ENCODE results near the gene TAL2.

Gene TAL2

DNA sequence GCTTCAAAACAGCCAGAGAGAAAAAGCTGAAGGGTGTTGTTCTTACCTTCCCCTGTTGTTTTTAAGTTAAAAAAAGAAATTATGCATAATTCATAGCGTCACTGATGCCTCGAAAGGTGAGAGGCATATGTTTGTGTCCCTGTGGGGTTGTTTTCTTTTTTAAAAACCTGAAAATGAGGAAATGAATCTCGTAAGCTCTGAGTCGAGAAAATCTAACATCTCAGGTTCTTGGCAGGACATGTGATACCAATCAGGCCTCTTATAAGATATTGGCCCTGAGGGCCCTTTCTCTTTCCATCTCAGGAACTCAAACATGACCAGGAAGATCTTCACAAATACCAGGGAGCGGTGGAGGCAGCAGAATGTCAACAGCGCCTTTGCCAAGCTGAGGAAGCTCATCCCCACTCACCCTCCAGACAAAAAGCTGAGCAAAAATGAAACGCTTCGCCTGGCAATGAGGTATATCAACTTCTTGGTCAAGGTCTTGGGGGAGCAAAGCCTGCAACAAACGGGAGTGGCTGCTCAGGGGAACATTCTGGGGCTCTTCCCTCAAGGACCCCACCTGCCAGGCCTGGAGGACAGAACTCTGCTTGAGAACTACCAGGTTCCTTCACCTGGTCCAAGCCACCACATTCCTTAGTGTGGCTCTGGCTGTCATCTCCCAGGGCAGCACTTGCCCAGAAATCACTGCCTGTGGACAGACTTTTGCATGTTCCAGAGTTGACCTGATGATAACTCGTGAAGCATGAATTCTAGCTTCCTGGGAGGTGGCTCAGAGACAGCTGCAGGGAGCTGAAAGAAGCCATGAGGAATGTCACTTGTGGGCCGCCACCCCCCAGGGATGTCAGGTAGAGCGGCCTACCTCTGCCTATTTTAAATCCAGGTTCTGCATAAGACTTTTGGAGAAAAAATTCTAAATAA, at the start of gene TAL2:
TSS of gene TAL2 (plus strand) at position 274 of the 921 bp plus-strand sequence. CDS start at position 314, 40 bp downstream.
- DNase-seq, result no peak

DNA sequence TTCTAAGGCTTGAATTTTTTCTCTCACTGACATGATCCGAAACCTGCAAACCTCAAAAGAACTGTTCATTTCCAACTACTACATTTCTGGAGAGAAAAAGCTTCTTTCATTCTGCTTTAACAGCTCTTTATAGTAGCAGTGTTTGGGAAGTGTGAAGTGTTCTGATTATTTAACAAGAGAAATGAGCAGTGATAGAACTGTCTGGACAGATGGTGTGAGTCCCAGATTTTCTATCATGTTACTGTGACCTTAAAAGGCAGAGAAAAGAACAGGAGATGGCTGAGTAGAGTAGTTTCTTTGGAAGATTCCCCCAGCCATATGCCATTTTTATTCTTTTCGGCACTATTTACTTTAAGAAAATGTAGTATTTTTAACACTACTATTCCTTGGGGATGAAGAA, 41.3 kb upstream of the TAL2 start:
- DNase-seq, result no peak

DNA sequence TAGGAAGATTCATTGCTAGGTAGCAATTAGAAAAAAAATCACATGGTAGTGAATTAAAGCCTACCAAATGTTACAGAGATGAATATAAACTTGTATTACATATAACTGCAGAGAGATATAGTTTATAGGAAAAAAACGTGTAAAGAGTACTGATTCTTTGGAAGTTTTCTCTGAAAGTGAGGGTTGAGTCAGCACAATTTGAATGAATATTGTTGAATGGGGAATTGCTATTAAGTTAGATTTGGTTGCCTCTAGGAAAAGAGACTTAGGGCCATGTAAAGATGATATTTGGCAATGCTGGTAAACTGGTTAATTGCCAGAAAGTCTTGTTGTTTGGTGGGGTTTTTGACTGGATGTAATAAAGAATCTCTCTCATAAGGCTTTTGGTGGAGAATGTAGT, 37.2 kb upstream of the TAL2 start:
- DNase-seq, result no peak

DNA sequence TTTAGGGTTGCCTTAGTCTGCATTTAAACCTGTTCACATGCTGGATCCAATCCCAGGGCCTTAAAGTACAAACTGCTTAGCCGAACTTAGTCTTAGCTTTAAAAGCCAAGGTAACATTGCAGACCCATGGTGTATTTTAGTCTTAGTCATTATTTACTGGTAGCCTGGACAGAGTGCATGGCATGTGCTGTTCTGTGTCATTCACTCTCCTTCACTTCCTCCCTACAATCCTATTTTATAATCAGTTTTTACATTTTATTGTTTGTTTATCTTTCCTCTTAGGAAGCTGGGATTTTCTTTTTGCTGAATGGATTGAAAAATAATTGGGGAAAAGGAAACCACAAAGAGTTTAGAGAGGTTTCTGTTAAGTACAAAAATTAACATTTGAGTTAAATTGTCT, 29.4 kb upstream of the TAL2 start:
- DNase-seq, result no peak

DNA sequence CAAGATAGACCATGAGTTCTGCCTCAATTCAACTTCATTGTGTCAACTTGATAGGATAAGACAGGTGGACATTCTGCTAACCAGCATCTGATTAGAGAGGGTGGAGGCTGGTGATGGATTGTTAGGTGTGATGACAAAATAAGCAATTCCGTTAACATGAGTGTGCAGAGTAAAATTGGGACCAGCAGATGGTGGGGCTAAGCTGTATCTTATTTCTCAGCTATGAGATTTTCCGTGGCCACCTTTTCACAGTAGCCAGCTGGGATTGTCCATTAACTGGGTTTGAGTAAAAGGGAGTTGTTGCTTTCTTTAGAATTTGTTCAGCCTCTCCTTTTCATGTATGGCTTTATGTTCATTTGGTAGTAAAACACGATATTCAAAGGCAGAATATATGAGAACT, 28.8 kb upstream of the TAL2 start:
- DNase-seq, result no peak

DNA sequence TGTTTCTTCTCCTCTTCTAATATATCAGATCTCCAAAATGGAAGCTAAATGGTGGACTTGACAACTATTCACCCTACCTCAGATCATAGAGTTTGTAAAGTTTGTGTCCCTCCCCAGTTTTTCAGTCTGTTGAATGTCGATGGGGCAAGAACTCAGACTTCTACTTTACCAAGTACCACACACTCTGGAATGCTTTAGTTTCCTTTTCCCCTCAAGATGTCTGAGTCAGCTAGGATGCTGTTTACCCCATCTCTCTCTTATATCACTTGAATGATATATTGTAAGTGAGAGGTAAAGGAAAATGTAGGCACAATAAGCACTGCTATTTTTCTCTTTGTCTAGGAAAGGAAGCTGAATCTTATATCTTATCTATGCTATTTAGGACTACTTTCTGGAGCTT, 25.9 kb upstream of the TAL2 start:
- DNase-seq, result no peak

DNA sequence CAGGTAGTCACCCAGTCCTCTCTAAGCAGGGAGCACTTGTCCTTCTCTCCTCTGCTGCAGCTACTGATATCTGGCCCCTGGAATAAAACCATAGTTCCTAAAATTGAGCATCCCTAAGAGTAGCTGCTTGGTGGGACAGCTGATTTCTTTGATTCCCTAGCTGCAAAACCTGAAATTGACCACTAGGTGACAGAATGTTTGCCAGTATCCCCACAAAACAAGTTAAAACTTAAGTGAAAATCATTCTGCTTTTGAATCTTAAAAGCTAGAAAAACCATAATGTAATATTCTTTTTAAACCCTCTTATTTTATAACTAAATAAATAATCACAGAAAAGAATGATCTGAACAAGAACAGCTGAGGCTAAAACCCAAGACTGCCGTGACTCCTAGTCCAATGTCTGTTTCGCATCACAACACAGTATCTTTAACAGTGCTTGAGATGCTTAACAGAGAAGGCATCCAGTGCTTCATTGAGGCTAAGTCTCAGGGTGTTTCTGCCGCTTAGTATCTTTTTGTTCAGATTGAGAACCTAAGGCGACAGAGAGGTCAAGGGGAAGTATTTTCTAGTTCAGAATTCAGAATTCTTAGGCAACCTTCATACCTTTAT, 24.4 kb upstream of the TAL2 start:
- no peak for DNase-seq

DNA sequence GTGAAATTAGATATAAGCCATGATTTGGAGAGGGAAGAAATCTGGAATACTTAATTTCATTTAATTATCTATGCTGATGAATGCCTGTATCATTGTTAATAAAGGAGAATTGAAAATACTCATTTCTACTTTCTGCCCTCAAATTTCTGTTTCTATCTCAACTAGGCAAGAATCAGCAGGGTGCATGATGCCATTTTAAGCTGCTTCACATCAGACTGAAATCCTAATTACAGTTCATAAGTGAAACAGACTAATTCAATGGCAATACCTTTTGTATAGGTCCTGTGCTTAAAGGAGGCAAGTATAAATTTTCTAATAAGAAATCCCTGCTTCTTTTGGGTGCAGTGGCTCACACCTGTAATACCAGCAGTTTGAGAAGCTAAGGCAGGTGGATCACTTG, 22.3 kb upstream of the TAL2 start:
- no peak for DNase-seq

DNA sequence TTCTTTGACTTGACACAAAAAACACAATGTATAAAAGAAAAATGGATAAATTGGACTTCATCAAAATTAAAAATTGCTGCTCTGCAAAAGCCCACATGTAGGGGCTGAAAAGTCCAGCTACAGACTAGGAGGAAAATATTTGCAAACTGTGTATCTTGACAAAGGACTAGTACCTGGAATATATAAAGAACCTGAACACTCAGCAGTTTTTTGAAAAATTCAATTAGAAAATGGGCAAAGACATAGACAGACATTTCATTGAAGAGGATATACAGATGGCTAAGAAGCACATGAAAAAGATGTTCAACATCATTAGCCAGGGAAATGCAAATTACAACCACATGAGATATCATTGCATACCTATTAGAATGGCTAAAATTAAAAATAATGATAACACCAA, 18.5 kb upstream of the TAL2 start:
- no peak for DNase-seq

DNA sequence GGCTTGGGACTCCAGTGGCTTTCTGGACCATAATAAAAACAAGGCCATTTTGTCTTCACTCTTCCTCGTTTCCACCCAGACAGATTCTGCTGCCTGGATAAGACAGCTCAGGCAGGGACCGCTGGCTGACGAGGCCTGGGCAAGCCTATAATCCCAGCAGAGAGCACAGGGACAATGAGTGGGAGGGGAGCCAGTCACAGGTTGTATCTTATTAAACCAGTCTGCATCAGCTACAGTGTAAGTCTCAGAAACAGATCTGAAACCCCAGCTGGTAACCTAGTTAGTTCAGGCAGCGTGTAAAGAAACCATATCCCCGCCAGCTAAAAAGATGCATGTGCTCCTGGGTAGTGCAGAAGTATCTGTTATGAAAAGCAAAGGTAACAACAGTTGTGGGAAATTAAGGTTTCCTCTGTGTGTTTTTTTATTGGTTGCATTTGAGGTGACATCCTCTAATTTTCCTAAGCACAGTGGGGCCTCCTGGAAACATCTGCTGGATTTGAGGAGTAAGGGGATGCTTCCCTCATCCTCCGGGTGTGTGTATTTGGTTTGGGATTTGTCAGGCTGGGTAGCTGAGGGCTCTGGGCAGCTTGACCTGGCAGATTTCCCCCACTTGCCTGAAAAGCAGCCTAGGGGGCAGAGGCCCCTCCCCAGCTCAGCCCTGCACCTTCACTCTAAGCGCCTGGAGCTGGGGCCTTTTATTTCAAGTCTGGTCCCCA, 15.2 kb upstream of the TAL2 start:
- DNase-seq, result no peak

DNA sequence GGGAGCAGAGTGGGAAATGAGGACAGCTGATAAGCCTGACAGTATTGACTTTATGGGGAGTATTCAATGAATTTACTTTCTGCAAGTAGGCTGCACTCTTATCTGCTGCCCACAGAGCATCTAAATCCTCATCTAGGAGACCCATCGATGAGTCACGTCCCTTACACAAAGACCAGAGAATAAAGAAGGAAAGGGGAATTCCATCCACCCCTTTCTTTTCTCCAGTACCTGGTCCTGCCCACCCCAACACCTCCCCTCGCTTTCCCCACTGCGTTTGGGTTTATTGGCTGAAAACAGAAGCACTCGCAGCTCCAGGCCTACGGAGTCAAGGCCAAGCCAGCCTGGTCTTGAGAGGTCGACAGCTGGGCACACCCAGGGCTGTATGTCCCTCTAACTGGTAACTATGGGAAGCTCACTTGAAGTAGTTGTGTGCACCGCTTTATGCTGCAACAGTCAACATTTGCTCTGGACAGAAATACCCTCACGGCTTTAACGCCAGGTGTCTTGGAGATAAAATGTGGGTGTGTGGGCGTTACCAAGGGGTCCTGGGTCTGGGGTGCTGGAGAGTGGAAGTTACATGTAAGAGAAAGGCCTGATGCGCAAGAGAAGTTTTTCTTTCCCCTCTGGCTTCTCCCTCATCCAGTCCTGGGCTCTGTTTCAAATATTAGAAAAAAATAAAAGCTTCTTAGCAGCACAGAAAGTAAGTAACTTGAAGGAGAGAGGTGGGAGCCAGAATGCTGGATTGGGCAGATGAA, 14.5 kb upstream of the TAL2 start:
- DNase-seq, result no peak

DNA sequence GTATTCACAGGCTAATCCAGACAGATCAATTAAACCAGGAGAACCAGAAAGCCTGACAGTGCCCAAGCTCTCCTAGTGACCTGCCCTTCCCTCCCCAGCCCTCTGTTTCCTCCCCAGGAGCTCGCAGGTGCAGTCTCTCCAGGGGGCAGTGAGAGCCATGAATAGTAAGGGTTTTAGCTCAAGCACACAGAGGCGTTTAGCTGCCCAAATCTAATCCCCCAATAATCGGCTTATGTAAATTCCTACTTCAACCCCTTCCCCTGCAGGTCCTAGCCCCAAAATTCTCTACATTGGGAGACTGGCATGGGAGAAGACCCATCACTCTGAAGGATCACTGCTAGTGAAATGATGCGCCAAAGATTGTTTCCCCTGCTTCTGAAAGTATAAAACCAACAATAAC, 10.5 kb upstream of the TAL2 start:
- peak; percentile 43 for DNase-seq

DNA sequence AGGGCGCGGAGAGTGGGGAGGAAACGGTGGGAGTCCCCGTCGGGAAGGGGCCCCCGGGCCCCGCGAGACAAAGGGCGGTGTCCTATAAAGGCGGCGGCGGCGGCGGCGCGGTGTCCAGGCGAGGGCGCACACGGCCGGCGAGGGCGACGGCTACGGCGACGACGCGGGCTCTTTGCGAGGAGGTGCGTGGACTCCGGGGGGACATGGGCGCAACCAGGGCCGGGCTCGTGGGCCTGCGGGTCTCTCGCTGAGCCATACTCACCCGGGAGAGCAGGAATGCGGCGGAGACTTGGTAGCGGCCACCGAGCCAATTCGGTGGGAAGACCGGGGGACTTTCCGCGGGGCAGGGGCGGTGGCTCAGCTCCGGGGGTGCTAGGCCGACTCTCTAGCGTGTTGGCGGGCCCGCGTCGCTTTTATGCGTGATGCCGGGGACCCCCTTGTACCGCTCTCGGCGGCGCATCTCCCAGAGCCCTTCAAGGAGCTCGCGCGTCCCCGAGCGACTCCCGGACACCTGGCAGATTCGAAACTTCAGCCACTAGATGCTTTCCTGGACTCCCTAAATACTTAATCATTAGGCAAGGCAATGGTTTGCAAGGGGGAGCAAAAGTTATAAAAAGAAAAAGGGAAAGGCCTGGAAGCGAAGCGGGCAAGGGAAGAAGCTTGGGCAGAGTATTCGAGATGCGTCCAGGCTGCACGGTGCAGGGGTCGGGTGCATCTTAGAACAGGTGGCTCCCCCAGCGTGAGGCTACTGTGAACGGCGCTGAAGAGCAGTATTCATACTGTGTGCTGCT, 5.9 kb upstream of the TAL2 start:
- peak; percentile 32 for DNase-seq

DNA sequence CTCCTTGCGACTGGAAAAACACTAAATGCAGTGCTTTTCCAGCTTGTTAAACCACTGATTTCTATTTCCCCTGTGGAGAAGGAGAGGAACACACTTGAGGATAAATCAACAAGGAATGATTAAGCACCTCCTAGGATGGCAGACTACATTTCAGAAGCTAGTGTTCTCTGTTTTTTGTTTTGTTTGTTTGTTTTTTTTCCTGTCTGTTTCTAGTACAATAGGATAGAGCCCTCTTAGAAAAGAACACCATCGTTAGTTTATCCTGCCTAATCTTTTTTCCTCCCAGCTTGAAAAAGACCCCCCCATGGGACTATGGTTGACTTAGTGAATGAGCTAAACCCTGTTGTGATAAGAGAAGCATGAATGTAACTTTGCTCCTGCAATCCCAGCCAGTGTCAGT, 3.9 kb upstream of the TAL2 start:
- DNase-seq, result no peak

DNA sequence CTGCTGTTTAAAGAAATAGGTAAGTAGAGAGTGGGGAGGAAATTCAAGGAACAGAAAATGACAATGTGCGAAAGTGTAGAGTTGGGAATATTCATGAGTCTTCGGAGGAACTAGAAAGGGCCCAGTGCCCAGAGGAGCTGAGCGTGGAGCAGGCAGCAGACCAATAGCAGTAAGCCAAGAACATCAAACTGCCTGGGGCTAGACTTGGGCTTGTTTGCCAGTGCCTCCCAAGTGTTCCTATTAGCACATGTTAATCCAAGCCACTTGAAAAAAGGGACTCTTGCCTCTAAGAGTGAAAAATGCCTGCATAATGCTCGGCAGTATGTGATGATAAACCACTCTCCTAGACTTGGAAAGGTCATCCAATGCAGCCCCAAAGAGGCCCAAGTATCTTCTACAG, 1.2 kb upstream of the TAL2 start:
- no peak for DNase-seq

DNA sequence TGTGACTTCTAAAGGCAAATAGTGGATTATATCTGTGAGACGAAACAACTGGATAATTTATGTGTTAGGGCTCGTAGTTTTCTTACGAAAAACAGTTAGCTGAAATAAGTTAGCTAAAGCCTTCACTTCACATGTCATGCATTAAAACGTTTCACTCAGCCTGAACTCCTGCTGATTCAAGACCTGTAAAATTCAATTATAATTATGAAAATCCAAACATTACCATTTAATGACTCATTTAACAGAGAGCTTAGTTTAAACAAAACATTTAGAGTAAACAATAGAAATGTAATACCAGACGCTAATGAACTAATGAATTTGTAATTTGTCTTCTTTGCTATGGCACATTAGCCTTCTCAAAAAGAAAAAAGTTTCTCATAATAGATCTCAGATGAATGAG, 1.7 kb downstream of the TAL2 start:
- DNase-seq, result no peak

DNA sequence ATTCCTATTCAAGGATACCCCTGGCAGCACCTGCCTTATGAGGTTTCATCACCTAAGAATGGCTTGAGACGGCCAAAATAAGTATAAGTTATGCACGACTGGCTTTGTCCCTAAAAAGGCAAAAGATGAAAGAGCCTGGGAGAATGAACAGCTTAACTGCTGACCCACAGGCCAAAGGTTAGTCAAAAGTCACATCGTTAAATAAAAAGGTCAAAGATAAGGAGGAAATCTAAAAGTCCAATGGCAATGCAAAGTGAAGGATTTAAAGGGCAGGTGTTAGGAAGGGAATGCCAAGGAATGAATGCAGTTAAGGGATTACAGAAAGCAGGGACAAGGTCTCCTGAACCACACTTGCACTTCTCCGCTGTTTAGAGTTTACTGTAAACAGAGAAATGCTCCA, 5.6 kb downstream of the TAL2 start:
- no peak for DNase-seq

DNA sequence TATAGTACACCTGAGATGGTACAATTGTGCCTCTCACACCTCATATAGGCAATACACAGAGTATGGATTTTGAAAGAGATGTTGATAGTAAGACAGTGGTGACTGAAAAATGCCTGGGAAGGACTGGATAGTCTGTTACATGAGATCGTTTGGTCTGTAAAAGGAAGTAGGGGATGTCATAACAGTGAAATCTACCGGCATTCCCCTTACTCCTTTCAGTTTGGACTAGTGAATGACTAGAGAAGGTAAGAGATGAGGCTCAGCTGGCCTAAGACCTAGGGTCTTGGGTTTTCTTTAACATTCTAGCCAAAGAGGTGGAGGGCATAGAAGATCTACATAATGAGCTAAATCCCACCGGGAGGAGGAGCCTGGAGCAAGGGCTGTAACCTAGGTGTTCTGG, 8.1 kb downstream of the TAL2 start:
- no peak for DNase-seq

DNA sequence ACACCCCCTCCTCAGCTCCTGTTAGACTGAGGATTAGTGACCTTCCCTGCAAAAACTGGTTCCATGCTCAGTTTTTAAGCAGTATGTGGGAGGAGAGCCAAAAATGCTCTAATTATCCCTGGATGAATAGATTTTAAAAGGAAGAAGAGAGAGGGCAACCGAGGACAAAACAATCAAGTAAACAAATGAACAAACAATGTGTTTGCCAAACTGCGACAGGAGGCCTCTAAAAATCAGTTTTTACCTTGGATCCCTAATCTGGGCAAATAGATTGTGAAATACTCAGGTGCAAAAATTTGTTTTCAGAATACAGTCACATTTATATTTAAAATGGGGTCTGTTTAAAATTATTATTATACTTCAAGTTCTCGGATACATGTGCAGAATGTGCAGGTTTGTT, 8.5 kb downstream of the TAL2 start:
- DNase-seq, result no peak

DNA sequence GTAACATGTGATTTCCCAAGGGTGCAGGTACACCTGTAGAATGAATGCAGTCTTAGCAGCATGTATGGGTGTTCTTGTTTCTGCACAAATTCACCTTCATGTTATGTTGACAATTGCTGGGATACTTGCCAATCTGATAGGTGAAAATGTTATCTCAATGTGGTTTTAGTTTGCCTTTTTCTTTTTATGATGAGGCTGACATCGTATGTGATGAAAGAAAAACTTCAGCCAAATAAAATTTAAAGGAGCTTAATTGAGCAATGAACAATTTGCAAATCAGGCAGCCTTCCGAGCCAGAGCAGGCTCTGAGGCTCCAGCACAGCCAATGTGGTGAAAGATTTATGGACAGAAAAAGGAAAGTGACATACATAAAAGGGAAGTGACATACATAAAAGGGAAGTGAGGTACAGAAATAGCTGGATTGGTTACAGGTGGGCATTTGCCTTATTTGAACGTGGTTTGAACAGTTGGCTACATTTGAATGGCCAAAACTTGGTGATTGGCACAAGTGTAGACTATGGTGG, 10.5 kb downstream of the TAL2 start:
- DNase-seq, result no peak

DNA sequence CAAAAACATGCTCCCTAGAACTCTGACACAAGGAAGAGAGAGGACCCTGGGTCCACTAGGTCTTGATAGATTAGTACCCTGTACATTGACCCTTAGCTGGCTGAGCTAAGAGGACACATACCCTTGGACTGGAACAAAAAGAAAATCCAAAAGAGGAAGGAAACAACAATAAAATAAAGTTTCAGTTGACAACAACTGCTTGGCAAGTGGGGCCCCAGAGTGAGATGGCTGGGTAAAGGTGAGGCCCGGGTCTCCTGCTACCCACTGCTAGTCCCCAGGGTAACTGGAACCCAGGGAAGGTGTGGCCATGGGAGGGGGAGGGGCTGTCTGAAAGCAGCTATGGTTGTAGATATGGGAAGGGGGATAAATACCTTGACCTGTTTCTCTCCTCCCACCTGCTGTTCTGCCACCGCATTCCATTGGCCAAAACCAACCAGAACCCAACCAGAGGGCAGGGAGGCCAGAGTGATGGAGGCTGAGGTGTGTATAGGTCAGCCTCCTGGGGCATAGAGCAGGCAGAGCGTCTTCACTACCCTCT, 11.7 kb downstream of the TAL2 start:
- DNase-seq, result no peak

Measured in COR-L47 (cell line).